K562 (cell line): ENCODE results near the gene YES1.

ENCODE experiments used
- CBFB ChIP-seq: sonication (generic); formaldehyde crosslinking; IDR thresholded peaks from 2 replicates; pipeline ENCODE4 v1.4.0; 2020; ENCODE audit warnings: mild to moderate bottlenecking, missing genetic modification reagents
- DPF2 ChIP-seq: fragments of 450-650 bp; IDR thresholded peaks from 2 replicates; pipeline ENCODE4 v1.6.1; 2016
- E2F4 ChIP-seq: sonication (generic); formaldehyde crosslinking; IDR thresholded peaks from 2 replicates; pipeline ENCODE4 v1.8.0; 2022; ENCODE audit warnings: mild to moderate bottlenecking, low read depth, missing genetic modification reagents
- NR2C1 ChIP-seq, 2 experiments: fragments of 450-650 bp; IDR thresholded peaks; 2 replicates each; pipeline ENCODE4 v1.6.1; 2017; ENCODE audit warnings: mild to moderate bottlenecking in 2 of 2, antibody characterized with exemption in 1 of 2, inconsistent platforms in 1 of 2, missing compliant biosample characterization in 1 of 2, missing genetic modification characterization in 1 of 2
- NUFIP1 ChIP-seq: fragments of 450-650 bp; IDR thresholded peaks from 2 replicates; pipeline ENCODE4 v1.6.1; 2018; ENCODE audit not compliant: partially characterized antibody
- PREB ChIP-seq: sonication (generic); formaldehyde crosslinking; IDR thresholded peaks from 2 replicates; pipeline ENCODE4 v1.8.1; 2023; ENCODE audit warnings: mild to moderate bottlenecking, missing genetic modification reagents
- PYGO2 ChIP-seq: fragments of 450-650 bp; IDR thresholded peaks from 2 replicates; pipeline ENCODE4 v1.6.1; 2016; ENCODE audit warnings: mild to moderate bottlenecking, missing genetic modification characterization, moderate library complexity, missing compliant biosample characterization
- TBL1XR1 ChIP-seq, 2 experiments: IDR thresholded peaks; 2 replicates each; pipeline ENCODE4 v1.6.1; 2012; ENCODE audit warnings: improper control_type of control experiment in 2 of 2, low read length in 2 of 2, mild to moderate bottlenecking in 1 of 2
- ZNF263 ChIP-seq: sonication (generic); formaldehyde crosslinking; IDR thresholded peaks from 2 replicates; pipeline ENCODE4 v1.8.0; 2022; ENCODE audit warnings: mild to moderate bottlenecking, missing genetic modification reagents, borderline replicate concordance
- ZNF740 ChIP-seq, 3 experiments: fragments of 200-800 bp in 1 of 3; sonication (Bioruptor generic) in 1 of 3; sonication (generic) in 1 of 3; formaldehyde crosslinking in 1 of 3; IDR thresholded peaks; 2 replicates each; pipeline versions ENCODE4 v1.6.1 to v1.8.0; 2016 to 2022; ENCODE audit warnings: mild to moderate bottlenecking in 2 of 3, missing compliant biosample characterization in 2 of 3, missing genetic modification characterization in 2 of 3, missing genetic modification reagents in 1 of 3

- TF ChIP-seq PYGO2 (tag): no peak
- TF ChIP-seq ZNF740 (CRISPR knock-in tag; IDR thresholded peaks at IDR 0.05): no peak
- no peak for TF ChIP-seq ZNF740 (tag; IDR thresholded peaks at IDR 0.05)
- TF ChIP-seq PREB (CRISPR knock-in tag): no peak
- TF ChIP-seq DPF2: no peak
- TF ChIP-seq E2F4 (CRISPR knock-in tag): no peak
- TF ChIP-seq TBL1XR1 (IDR thresholded peaks at IDR 0.05; ENCODE audit: low read length in 2 of 2): no peak
- no peak for TF ChIP-seq CBFB
- no peak for TF ChIP-seq NUFIP1
- TF ChIP-seq ZNF263 (CRISPR knock-in tag): no peak
- no peak for TF ChIP-seq NR2C1 (IDR thresholded peaks at IDR 0.05)
- TF ChIP-seq NR2C1 (tag; IDR thresholded peaks at IDR 0.05): no peak
These were observed 67.0 kb downstream of the YES1 start for GRCh38 chr18:744832-745597.
